HG03039 (cell line): ENCODE data around the gene ASIC5.

ENCODE experiments used
- ATAC-seq: cut with Tn5 transposase; IDR thresholded peaks from one replicate; pipeline ENCODE4 v1.9.1; 2021; ENCODE audit warnings: mild to moderate bottlenecking, moderate library complexity; ENCODE audit not compliant: unreplicated experiment

The ASIC5 gene

GRCh38 chr4:155883895-155884294, 17.8 kb upstream of the ASIC5 start:
- ATAC-seq, result no peak

- no peak for ATAC-seq
Observed at GRCh38 chr4:155881555-155881954, 15.5 kb upstream of the ASIC5 start.

GRCh38 chr4:155879767-155880166, 13.7 kb upstream of the ASIC5 start:
- no peak for ATAC-seq

- ATAC-seq, result no peak
Observed at GRCh38 chr4:155878611-155879010, 12.5 kb upstream of the ASIC5 start.

- ATAC-seq, result no peak
Observed at GRCh38 chr4:155877971-155878370, 11.9 kb upstream of the ASIC5 start.

GRCh38 chr4:155875878-155876277, 9.8 kb upstream of the ASIC5 start:
- ATAC-seq, result no peak

- ATAC-seq, result no peak
Observed at GRCh38 chr4:155855897-155856296, 10.2 kb downstream of the ASIC5 start.

GRCh38 chr4:155854582-155855226, 11.4 kb downstream of the ASIC5 start:
- no peak for ATAC-seq

- no peak for ATAC-seq
Observed at GRCh38 chr4:155853189-155853588, 12.9 kb downstream of the ASIC5 start.

- ATAC-seq, result no peak
Observed at GRCh38 chr4:155849042-155849441, 17.0 kb downstream of the ASIC5 start.

GRCh38 chr4:155846929-155847328, 19.1 kb downstream of the ASIC5 start:
- ATAC-seq, result no peak

GRCh38 chr4:155842080-155842479, 24.0 kb downstream of the ASIC5 start:
- ATAC-seq, result no peak

GRCh38 chr4:155837203-155837796, 28.8 kb downstream of the ASIC5 start:
- ATAC-seq, result no peak

- ATAC-seq, result no peak
Observed at GRCh38 chr4:155832664-155833063, 33.4 kb downstream of the ASIC5 start.

GRCh38 chr4:155828628-155829027, 37.4 kb downstream of the ASIC5 start:
- ATAC-seq, result no peak

- no peak for ATAC-seq
Observed at GRCh38 chr4:155822572-155822971, 43.5 kb downstream of the ASIC5 start.

GRCh38 chr4:155820887-155821518, 45.1 kb downstream of the ASIC5 start:
- no peak for ATAC-seq

GRCh38 chr4:155819066-155819465, 47.0 kb downstream of the ASIC5 start:
- ATAC-seq, result no peak

GRCh38 chr4:155818639-155819038, 47.4 kb downstream of the ASIC5 start:
- no peak for ATAC-seq

GRCh38 chr4:155811083-155811482, 55.0 kb downstream of the ASIC5 start:
- no peak for ATAC-seq

- ATAC-seq, result peak; percentile 91
Observed at GRCh38 chr4:155809835-155810234, 56.2 kb downstream of the ASIC5 start.

- ATAC-seq, result no peak
Observed at GRCh38 chr4:155807021-155807420, 59.1 kb downstream of the ASIC5 start.
